ENCODE measurements around the gene ATP6V0E2.

The ATP6V0E2 gene

GRCh38 chr7:149850716-149851115 lies 23.1 kb upstream of the ATP6V0E2 start:
- no peak overlapping the region for H2BK120ac ChIP-seq (ENCODE audit: low read depth, low read length)
- no peak overlapping the region for H3K18ac ChIP-seq (ENCODE audit: low read length)
- H2BK15ac ChIP-seq (replicated peaks; ENCODE audit: low read depth) = no peak overlapping the region
- H3K4me2 ChIP-seq (ENCODE audit: low read length) = no peak overlapping the region
- no peak overlapping the region for H4K5ac ChIP-seq (ENCODE audit: low read length)
- H3K27ac ChIP-seq (ENCODE audit: low read depth, low read length) = no peak overlapping the region
- H3K9ac ChIP-seq (ENCODE audit: low read length) = no peak overlapping the region
- H3K4me3 ChIP-seq (ENCODE audit: low read length) = no peak overlapping the region
- no peak overlapping the region for H3K23ac ChIP-seq (ENCODE audit: low read length)
- no peak overlapping the region for H3K4ac ChIP-seq (ENCODE audit: low read depth, low read length)
- no peak overlapping the region for H2BK5ac ChIP-seq (ENCODE audit: low read length)
- no peak overlapping the region for H2AK5ac ChIP-seq (ENCODE audit: low read length)
- DNase-seq = no peak
- H3K4me1 ChIP-seq (ENCODE audit: control insufficient read depth, low read depth, low read length) = peaks cover 5% of the 10 kb centered on the region
- H3K36me3 ChIP-seq (ENCODE audit: control insufficient read depth, insufficient read depth, low read length) = no peaks in the 10 kb centered on the region
- H3K56ac ChIP-seq (ENCODE audit: low read length) = no peak overlapping the region
- H4K8ac ChIP-seq (ENCODE audit: low read depth, low read length) = no peak overlapping the region
- WGBS (ENCODE audit: extremely low coverage, insufficient coverage, low lambda C conversion rate) = no CpG with 5 or more reads among the region's 4 CpGs
- no peaks in the 10 kb centered on the region for H3K79me2 ChIP-seq (ENCODE audit: control insufficient read depth, insufficient read depth, low read length)
- no peaks in the 10 kb centered on the region for H3K79me1 ChIP-seq (ENCODE audit: low read length)
- no peaks in the 10 kb centered on the region for H3K27me3 ChIP-seq (ENCODE audit: insufficient read depth, low read length, poor library complexity)

GRCh38 chr7:149851449-149851848 lies 22.3 kb upstream of the ATP6V0E2 start:
- no peak overlapping the region for H3K27ac ChIP-seq (ENCODE audit: low read depth, low read length)
- H3K9ac ChIP-seq (ENCODE audit: low read length) = no peak overlapping the region
- no peak overlapping the region for H3K4ac ChIP-seq (ENCODE audit: low read depth, low read length)
- peaks cover 5% of the 10 kb centered on the region for H3K4me1 ChIP-seq (ENCODE audit: control insufficient read depth, low read depth, low read length)
- no peak overlapping the region for H2BK5ac ChIP-seq (ENCODE audit: low read length)
- DNase-seq = no peak
- no peaks in the 10 kb centered on the region for H3K27me3 ChIP-seq (ENCODE audit: insufficient read depth, low read length, poor library complexity)
- H2AK5ac ChIP-seq (ENCODE audit: low read length) = no peak overlapping the region
- H3K79me2 ChIP-seq (ENCODE audit: control insufficient read depth, insufficient read depth, low read length) = no peaks in the 10 kb centered on the region
- WGBS (ENCODE audit: extremely low coverage, insufficient coverage, low lambda C conversion rate) = no CpG with 5 or more reads among the region's 9 CpGs
- no peak overlapping the region for H2BK120ac ChIP-seq (ENCODE audit: low read depth, low read length)
- no peaks in the 10 kb centered on the region for H3K36me3 ChIP-seq (ENCODE audit: control insufficient read depth, insufficient read depth, low read length)
- no peak overlapping the region for H2BK15ac ChIP-seq (replicated peaks; ENCODE audit: low read depth)
- H3K4me2 ChIP-seq (ENCODE audit: low read length) = no peak overlapping the region
- H3K18ac ChIP-seq (ENCODE audit: low read length) = no peak overlapping the region
- H3K79me1 ChIP-seq (ENCODE audit: low read length) = no peaks in the 10 kb centered on the region
- H3K56ac ChIP-seq (ENCODE audit: low read length) = no peak overlapping the region
- H3K4me3 ChIP-seq (ENCODE audit: low read length) = no peak overlapping the region
- no peak overlapping the region for H4K5ac ChIP-seq (ENCODE audit: low read length)
- no peak overlapping the region for H3K23ac ChIP-seq (ENCODE audit: low read length)
- H4K8ac ChIP-seq (ENCODE audit: low read depth, low read length) = no peak overlapping the region

- H2AK5ac ChIP-seq (ENCODE audit: low read length) = no peak overlapping the region
- H3K9ac ChIP-seq (ENCODE audit: low read length) = no peak overlapping the region
- no peak overlapping the region for H4K5ac ChIP-seq (ENCODE audit: low read length)
- DNase-seq = no peak
- no peaks in the 10 kb centered on the region for H3K79me2 ChIP-seq (ENCODE audit: control insufficient read depth, insufficient read depth, low read length)
- H2BK15ac ChIP-seq (replicated peaks; ENCODE audit: low read depth) = no peak overlapping the region
- no peak overlapping the region for H3K4ac ChIP-seq (ENCODE audit: low read depth, low read length)
- H3K79me1 ChIP-seq (ENCODE audit: low read length) = no peaks in the 10 kb centered on the region
- peaks cover 5% of the 10 kb centered on the region for H3K4me1 ChIP-seq (ENCODE audit: control insufficient read depth, low read depth, low read length)
- H2BK5ac ChIP-seq (ENCODE audit: low read length) = no peak overlapping the region
- no peak overlapping the region for H4K8ac ChIP-seq (ENCODE audit: low read depth, low read length)
- H3K56ac ChIP-seq (ENCODE audit: low read length) = no peak overlapping the region
- H2BK120ac ChIP-seq (ENCODE audit: low read depth, low read length) = no peak overlapping the region
- H3K4me3 ChIP-seq (ENCODE audit: low read length) = no peak overlapping the region
- H3K27ac ChIP-seq (ENCODE audit: low read depth, low read length) = no peak overlapping the region
- no peak overlapping the region for H3K4me2 ChIP-seq (ENCODE audit: low read length)
- no peak overlapping the region for H3K18ac ChIP-seq (ENCODE audit: low read length)
- no peaks in the 10 kb centered on the region for H3K36me3 ChIP-seq (ENCODE audit: control insufficient read depth, insufficient read depth, low read length)
- WGBS (ENCODE audit: extremely low coverage, insufficient coverage, low lambda C conversion rate) = no CpG with 5 or more reads among the region's 9 CpGs
- no peaks in the 10 kb centered on the region for H3K27me3 ChIP-seq (ENCODE audit: insufficient read depth, low read length, poor library complexity)
- H3K23ac ChIP-seq (ENCODE audit: low read length) = no peak overlapping the region
Observed at GRCh38 chr7:149853157-149853556, 20.6 kb upstream of the ATP6V0E2 start.

- no peak overlapping the region for H4K8ac ChIP-seq (ENCODE audit: low read depth, low read length)
- H3K27ac ChIP-seq (ENCODE audit: low read depth, low read length) = no peak overlapping the region
- no peaks in the 10 kb centered on the region for H3K79me1 ChIP-seq (ENCODE audit: low read length)
Observed at GRCh38 chr7:149854611-149855360, 19.0 kb upstream of the ATP6V0E2 start.

GRCh38 chr7:149855361-149856305 lies 18.1 kb upstream of the ATP6V0E2 start:
- Histone ChIP-seq H2BK120ac (ENCODE audit: low read depth, low read length) (no peak overlapping the region), H2AK5ac (ENCODE audit: low read length) (no peak overlapping the region), H3K27me3 (ENCODE audit: insufficient read depth, low read length, poor library complexity) (no peaks in the 10 kb centered on the region), H3K18ac (ENCODE audit: low read length) (peak overlapping the region; percentile 24), H2BK15ac (replicated peaks; ENCODE audit: low read depth) (no peak overlapping the region), H4K5ac (ENCODE audit: low read length) (no peak overlapping the region), H2BK5ac (ENCODE audit: low read length) (no peak overlapping the region), H3K79me1 (ENCODE audit: low read length) (no peaks in the 10 kb centered on the region), H4K8ac (ENCODE audit: low read depth, low read length) (no peak overlapping the region), H3K27ac (ENCODE audit: low read depth, low read length) (no peak overlapping the region), H3K4me3 (ENCODE audit: low read length) (no peak overlapping the region), H3K4me2 (ENCODE audit: low read length) (no peak overlapping the region), H3K23ac (ENCODE audit: low read length) (no peak overlapping the region), H3K56ac (ENCODE audit: low read length) (no peak overlapping the region), H3K4ac (ENCODE audit: low read depth, low read length) (no peak overlapping the region), H3K79me2 (ENCODE audit: control insufficient read depth, insufficient read depth, low read length) (no peaks in the 10 kb centered on the region), H3K36me3 (ENCODE audit: control insufficient read depth, insufficient read depth, low read length) (no peaks in the 10 kb centered on the region), H3K4me1 (ENCODE audit: control insufficient read depth, low read depth, low read length) (peaks cover 5% of the 10 kb centered on the region), H3K9ac (ENCODE audit: low read length) (no peak overlapping the region)
- WGBS (ENCODE audit: extremely low coverage, insufficient coverage, low lambda C conversion rate) = no CpG with 5 or more reads among the region's 16 CpGs
- DNase-seq = peak; percentile 90

More at GRCh38 chr7:149854611-149855360, 19.0 kb upstream of the ATP6V0E2 start:
- Histone ChIP-seq H3K9ac (ENCODE audit: low read length) (no peak overlapping the region), H3K4me3 (ENCODE audit: low read length) (no peak overlapping the region), H3K56ac (ENCODE audit: low read length) (peak overlapping the region; percentile 3), H3K79me2 (ENCODE audit: control insufficient read depth, insufficient read depth, low read length) (no peaks in the 10 kb centered on the region), H3K4ac (ENCODE audit: low read depth, low read length) (no peak overlapping the region), H2BK5ac (ENCODE audit: low read length) (no peak overlapping the region), H3K4me2 (ENCODE audit: low read length) (no peak overlapping the region), H2AK5ac (ENCODE audit: low read length) (no peak overlapping the region), H3K27me3 (ENCODE audit: insufficient read depth, low read length, poor library complexity) (no peaks in the 10 kb centered on the region), H3K23ac (ENCODE audit: low read length) (no peak overlapping the region), H2BK120ac (ENCODE audit: low read depth, low read length) (no peak overlapping the region), H3K18ac (ENCODE audit: low read length) (no peak overlapping the region), H2BK15ac (replicated peaks; ENCODE audit: low read depth) (no peak overlapping the region), H3K36me3 (ENCODE audit: control insufficient read depth, insufficient read depth, low read length) (no peaks in the 10 kb centered on the region), H4K5ac (ENCODE audit: low read length) (no peak overlapping the region), H3K4me1 (ENCODE audit: control insufficient read depth, low read depth, low read length) (peaks cover 5% of the 10 kb centered on the region)
- DNase-seq = peak; percentile 84
- WGBS (ENCODE audit: extremely low coverage, insufficient coverage, low lambda C conversion rate) = no CpG with 5 or more reads among the region's 13 CpGs
